HG03135 (cell line): ENCODE data around the gene SSR2.

ENCODE experiments used
- ATAC-seq: cut with Tn5 transposase; IDR thresholded peaks from one replicate; pipeline ENCODE4 v1.9.1; 2021; ENCODE audit warnings: mild to moderate bottlenecking, moderate library complexity; ENCODE audit not compliant: unreplicated experiment

The SSR2 gene

GRCh38 chr1:155975375-155976061 is 45.2 kb downstream of the SSR2 start:
- no peak for ATAC-seq

GRCh38 chr1:155974208-155975115 is 46.3 kb downstream of the SSR2 start:
- no peak for ATAC-seq

- ATAC-seq: no peak
Observed at GRCh38 chr1:155973723-155974122, 47.0 kb downstream of the SSR2 start.

GRCh38 chr1:155971910-155972809 is 48.6 kb downstream of the SSR2 start:
- ATAC-seq: no peak

- ATAC-seq: peak; percentile 56
Observed at GRCh38 chr1:155970531-155971167, 50.1 kb downstream of the SSR2 start.

- no peak for ATAC-seq
Observed at GRCh38 chr1:155969377-155969791, 51.4 kb downstream of the SSR2 start.

GRCh38 chr1:155968670-155969069 is 52.1 kb downstream of the SSR2 start:
- no peak for ATAC-seq

- ATAC-seq: no peak
Observed at GRCh38 chr1:155968051-155968400, 52.7 kb downstream of the SSR2 start.

- no peak for ATAC-seq
Observed at GRCh38 chr1:155967341-155968050, 53.3 kb downstream of the SSR2 start.

- ATAC-seq: no peak
Observed at GRCh38 chr1:155966750-155967149, 54.0 kb downstream of the SSR2 start.

- ATAC-seq: no peak
Observed at GRCh38 chr1:155966135-155966534, 54.6 kb downstream of the SSR2 start.

- no peak for ATAC-seq
Observed at GRCh38 chr1:155964193-155964592, 56.6 kb downstream of the SSR2 start.

GRCh38 chr1:155962599-155963211 is 58.0 kb downstream of the SSR2 start:
- ATAC-seq: no peak

- ATAC-seq: no peak
Observed at GRCh38 chr1:155961937-155962336, 58.8 kb downstream of the SSR2 start.

- no peak for ATAC-seq
Observed at GRCh38 chr1:155960081-155960745, 60.5 kb downstream of the SSR2 start.
